GM12864 (cell line): ENCODE data around the gene THAP4.

Experiments
- DNase-seq: peaks from one replicate; pipeline ENCODE4 v3.0.0-alpha.2; 2011; ENCODE audit warnings: low read depth
- H3K4me3 ChIP-seq: 2 replicates; pipeline ENCODE4 v1.5.1; 2011; ENCODE audit warnings: mild to moderate bottlenecking, low read depth, low read length, control low read depth
- TF ChIP-seq, protein P1 (sequence below): IDR thresholded peaks from 2 replicates; pipeline ENCODE4 v1.5.1; 2011; ENCODE audit warnings: low read depth, mild to moderate bottlenecking, moderate library complexity, low read length, control low read depth, inconsistent platforms; ENCODE audit errors: missing control alignments

THAP4 gene, protein sequence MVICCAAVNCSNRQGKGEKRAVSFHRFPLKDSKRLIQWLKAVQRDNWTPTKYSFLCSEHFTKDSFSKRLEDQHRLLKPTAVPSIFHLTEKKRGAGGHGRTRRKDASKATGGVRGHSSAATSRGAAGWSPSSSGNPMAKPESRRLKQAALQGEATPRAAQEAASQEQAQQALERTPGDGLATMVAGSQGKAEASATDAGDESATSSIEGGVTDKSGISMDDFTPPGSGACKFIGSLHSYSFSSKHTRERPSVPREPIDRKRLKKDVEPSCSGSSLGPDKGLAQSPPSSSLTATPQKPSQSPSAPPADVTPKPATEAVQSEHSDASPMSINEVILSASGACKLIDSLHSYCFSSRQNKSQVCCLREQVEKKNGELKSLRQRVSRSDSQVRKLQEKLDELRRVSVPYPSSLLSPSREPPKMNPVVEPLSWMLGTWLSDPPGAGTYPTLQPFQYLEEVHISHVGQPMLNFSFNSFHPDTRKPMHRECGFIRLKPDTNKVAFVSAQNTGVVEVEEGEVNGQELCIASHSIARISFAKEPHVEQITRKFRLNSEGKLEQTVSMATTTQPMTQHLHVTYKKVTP

DNA sequence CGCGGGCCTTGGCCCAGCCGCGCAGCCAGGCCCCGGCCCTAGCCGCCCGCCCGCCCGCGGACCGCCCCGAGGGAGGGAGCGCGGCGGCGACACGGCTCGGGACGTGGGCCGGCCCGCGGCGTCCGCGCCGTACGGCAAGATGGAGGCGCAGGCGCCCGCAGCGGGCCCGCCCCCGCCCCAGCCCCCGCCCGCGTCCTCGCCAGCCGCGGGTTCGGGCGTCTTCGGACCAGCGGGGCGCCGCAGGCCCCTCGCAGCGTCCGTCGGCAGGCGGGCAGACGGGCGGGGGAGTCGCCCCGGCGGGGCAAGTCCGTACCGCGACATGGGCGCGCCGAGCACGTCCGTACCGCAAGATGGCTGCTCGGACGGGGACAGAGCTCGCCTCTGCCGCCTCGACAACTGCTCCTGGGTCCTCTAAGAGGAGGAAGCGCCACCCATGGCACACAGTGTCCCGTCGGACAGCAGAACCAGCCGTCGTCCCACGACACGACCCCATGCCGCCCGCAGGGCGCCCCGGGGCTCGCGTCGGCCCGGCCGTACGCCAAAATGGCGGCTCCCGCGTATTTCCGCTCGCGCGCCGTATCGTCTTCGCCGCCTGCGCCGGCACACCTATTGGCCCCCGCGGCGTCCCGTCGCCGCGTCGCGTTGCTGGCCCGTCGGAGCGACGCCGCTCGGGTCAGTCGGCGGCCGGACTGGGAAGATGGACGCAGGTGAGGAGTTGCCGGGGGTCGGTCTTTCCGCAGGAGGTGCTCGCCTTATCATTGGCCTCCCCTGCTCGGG is at the start of gene THAP4, which contains the start of gene ATG4B:
TSS of gene THAP4 (minus strand) at position 141 of the 777 bp plus-strand sequence. CDS start 141 bp downstream, outside the sequence.
TSS of gene ATG4B (plus strand) at position 676 of the 777 bp plus-strand sequence. CDS start at position 698, 22 bp downstream.
- TF ChIP-seq, protein P1, sequence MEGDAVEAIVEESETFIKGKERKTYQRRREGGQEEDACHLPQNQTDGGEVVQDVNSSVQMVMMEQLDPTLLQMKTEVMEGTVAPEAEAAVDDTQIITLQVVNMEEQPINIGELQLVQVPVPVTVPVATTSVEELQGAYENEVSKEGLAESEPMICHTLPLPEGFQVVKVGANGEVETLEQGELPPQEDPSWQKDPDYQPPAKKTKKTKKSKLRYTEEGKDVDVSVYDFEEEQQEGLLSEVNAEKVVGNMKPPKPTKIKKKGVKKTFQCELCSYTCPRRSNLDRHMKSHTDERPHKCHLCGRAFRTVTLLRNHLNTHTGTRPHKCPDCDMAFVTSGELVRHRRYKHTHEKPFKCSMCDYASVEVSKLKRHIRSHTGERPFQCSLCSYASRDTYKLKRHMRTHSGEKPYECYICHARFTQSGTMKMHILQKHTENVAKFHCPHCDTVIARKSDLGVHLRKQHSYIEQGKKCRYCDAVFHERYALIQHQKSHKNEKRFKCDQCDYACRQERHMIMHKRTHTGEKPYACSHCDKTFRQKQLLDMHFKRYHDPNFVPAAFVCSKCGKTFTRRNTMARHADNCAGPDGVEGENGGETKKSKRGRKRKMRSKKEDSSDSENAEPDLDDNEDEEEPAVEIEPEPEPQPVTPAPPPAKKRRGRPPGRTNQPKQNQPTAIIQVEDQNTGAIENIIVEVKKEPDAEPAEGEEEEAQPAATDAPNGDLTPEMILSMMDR, result no peak
- H3K4me3 ChIP-seq, result peak within 1 kb of the TSS; percentile 87
- no peak for DNase-seq

DNA sequence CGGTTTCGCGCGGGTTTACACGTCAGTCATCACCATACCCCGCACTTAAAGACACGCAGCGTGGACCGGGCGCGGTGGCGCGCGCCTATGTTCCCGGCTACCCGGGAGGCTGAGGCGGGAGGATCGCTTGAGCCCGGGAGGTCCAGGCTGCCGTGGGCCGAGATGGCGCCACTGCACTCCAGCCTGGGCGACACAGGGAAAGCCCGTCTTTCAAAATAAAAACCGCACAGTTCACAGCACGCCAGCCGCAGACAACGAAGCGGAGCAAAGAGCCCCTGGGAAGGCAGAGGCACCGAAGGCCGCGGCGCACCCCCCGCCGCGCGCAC is 49.3 kb upstream of the THAP4 start:
- H3K4me3 ChIP-seq, result peak overlapping the region; percentile 80
- DNase-seq, result no peak
- TF ChIP-seq, protein P1, result no peak

DNA sequence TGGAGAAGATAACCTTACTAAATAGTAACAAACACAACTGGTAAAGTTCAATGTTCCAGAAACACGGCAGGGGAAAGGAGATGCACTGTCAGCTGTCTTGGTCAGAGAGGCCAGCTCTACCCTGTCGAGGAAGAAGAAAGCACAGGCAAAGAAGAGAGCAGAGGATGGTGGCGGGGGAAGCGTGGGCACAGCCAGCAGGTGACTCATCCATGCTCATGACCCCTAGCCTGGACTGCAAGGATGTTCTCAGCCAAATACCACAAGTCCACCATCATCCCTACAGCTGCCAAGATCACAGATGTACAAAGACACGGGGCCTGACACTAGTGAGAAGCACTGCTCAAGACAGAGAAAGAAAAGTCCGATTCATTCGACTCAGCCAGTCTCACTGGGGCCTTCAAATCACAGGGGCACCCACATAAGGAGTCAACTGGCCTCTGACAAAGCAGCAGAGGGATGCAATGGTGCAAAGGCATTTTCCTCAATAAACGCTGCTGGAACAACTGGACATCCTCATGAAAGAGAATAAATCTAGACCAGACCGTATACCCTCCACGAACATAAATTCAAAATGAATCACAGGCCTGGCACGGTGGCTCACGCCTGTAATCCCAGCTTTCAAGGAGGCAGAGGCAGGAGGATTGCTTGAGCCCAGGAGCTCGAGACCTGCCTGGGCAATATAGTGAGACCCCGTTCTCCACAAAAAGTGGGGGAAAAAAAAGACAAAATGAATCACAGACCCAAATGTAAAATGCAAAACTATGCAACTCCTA is 44.1 kb upstream of the THAP4 start:
- no peak for DNase-seq
- H3K4me3 ChIP-seq, result no peak overlapping the region
- TF ChIP-seq, protein P1, result no peak

DNA sequence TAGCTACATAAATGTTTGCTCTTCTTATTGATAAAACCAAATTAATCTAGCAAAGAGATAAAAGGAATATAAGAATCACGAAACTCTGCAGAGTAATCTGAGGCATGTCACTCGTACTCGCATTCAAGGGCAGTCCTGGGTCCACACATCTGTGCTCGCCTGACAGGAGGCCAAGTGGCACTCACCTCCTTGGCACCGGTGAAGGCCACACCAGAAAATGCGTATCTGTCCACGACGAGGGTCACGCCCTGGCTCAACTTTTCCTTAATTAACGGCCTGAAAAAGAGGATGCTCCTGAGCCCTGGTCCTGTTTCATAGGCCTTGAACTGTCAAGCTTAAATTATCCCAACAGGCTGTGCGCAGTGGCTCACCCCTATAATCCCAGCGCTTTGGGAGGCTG is 43.1 kb upstream of the THAP4 start:
- DNase-seq, result no peak
- no peak overlapping the region for H3K4me3 ChIP-seq
- TF ChIP-seq, protein P1, result no peak

DNA sequence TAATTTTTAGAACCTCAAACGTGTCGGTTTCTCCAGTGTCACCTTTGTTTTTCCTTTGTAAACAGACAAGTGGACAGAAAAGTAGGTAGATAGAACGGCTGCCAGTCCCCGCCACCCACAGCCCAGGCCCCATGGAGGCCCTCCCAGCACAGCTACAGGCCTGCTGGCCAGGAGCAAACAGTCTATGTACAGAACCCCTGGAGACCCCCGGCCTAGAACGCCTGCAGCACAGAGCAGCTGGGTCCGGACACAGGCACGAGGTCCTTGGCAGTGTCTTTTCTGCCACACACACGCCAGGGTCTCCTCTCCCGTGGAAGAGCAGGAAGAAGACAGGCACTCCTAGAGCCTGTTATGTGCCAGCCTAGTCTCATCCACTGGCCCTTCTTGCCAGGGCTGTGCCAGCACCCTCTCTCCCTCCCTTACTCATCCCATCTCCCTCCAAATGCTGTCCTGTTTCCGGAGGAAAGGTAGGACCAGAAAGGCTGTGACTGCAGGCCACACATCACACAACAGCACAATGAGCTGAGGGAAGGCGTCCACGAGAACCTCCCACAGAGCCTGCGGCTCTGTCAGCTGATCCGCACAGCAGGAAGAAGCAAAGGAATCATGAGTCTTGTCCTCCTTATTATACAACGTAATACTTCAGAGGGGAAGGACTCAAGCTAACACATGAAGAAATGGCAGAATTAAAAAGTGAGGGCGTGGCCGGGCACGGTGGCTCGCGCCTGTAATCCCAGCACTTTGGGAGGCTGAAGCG is 42.0 kb upstream of the THAP4 start:
- TF ChIP-seq, protein P1, result no peak
- no peak overlapping the region for H3K4me3 ChIP-seq
- DNase-seq, result no peak

DNA sequence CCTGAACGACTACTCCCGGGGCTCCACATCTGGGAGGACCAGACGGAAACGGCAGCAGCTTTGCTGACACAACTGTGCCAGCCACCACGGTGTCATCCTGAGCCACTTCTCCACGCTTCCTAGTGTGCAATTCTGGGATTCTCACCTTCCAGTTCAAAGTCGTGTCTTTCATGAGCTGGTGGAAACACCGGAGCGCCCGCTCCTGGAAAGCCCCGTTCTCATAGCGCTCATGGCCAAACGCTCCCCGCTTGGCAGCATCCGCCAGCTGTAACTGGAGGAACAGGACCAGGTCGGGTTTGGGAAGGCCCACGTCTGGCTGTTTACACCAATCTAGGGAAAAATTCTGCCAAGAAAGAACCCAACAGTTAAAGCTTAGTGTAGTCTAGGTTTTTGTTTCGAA is 41.3 kb upstream of the THAP4 start:
- TF ChIP-seq, protein P1, result no peak
- no peak for DNase-seq
- H3K4me3 ChIP-seq, result no peak overlapping the region
